PC-3 (cell line): ENCODE measurements around the gene DST.

Source experiments
- EZH2phosphoT487 ChIP-seq: fragments of 300-600 bp; sonication (generic); IDR thresholded peaks from 2 replicates; pipeline ENCODE4 v1.6.1; 2018; ENCODE audit warnings: mild to moderate bottlenecking, antibody characterized with exemption, low read length, borderline replicate concordance
- TF ChIP-seq, protein P1 (sequence below): fragments of 300-600 bp; sonication (generic); conservative IDR thresholded peaks from 2 replicates; pipeline ENCODE4 v1.5.1; 2017; ENCODE audit warnings: antibody characterized with exemption, low read depth, mild to moderate bottlenecking, low read length

DNA sequence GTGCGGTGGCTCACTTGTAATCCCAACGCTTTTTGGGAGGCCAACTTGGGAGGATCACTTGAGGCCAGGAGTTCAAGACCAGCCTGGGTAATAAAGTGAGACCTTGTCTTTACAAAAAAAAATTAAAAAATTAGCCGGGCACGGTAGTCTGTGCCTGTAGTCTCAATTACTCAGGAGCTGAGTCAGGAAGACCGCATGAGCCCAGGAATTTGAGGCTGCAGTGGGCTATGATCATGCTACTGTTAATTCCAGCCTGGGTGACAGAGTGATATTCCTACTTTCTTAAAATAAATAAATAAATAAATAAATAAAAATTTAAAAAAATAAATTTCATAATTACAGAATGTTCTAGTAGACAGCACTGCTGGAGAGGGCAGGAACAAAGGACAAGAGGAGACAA lies 62.4 kb downstream of the DST start:
- TF ChIP-seq, protein P1, sequence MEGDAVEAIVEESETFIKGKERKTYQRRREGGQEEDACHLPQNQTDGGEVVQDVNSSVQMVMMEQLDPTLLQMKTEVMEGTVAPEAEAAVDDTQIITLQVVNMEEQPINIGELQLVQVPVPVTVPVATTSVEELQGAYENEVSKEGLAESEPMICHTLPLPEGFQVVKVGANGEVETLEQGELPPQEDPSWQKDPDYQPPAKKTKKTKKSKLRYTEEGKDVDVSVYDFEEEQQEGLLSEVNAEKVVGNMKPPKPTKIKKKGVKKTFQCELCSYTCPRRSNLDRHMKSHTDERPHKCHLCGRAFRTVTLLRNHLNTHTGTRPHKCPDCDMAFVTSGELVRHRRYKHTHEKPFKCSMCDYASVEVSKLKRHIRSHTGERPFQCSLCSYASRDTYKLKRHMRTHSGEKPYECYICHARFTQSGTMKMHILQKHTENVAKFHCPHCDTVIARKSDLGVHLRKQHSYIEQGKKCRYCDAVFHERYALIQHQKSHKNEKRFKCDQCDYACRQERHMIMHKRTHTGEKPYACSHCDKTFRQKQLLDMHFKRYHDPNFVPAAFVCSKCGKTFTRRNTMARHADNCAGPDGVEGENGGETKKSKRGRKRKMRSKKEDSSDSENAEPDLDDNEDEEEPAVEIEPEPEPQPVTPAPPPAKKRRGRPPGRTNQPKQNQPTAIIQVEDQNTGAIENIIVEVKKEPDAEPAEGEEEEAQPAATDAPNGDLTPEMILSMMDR, result no peak
- no peak for TF ChIP-seq EZH2phosphoT487
